T-helper 1 cell treated with Interleukin-12 subunit alpha and Interleukin-12 subunit beta and Interleukin-4 antibody, amounts not matched to agents 30 ng/mL and 1 ng/mL, for 36 hours (primary cell): ENCODE results near the gene CMTR1. TPM values are rescaled to one million over a fixed set of nuclear protein-coding genes. Genes with fewer than 3 reads are reported as not detected.

Source experiments
- intact Hi-C: fragments of 100-400 bp; cut with micrococcal nuclease; formaldehyde crosslinking; loops from one replicate; pipeline ENCODE4 v1.15.1; 2024
- total RNA-seq: library from RNA; stranded (reverse); gene quantifications from 2 replicates; pipeline ENCODE4 v1.2.3, GENCODE V29; 2022

CMTR1 gene
- total RNA-seq, 1 donor from 2014 or later = 88.0 TPM

DNA sequence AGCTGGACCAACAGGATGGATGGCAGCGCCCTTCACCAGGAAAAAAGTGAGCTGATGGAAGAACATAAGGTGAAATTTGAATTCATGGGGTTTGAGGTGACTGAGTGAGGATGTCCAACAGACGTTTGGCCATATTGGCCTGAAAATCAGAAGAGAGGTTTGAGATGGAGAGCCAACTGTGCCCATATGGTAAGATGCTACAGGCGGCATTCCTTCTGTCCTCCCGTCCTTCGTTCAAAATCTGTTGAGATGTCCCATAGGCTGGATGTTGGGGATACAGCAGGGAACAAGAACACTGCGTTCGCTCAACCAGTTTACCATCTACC is 468 bp upstream of the CMTR1 start:
- intact Hi-C loops = loop anchor here (2.0 to 10.0 kb wide), 10 partner anchors 175 to 1682 kb away; partner anchors contain the start of genes C6orf89, CDKN1A, GLO1 and MTCH1

DNA sequence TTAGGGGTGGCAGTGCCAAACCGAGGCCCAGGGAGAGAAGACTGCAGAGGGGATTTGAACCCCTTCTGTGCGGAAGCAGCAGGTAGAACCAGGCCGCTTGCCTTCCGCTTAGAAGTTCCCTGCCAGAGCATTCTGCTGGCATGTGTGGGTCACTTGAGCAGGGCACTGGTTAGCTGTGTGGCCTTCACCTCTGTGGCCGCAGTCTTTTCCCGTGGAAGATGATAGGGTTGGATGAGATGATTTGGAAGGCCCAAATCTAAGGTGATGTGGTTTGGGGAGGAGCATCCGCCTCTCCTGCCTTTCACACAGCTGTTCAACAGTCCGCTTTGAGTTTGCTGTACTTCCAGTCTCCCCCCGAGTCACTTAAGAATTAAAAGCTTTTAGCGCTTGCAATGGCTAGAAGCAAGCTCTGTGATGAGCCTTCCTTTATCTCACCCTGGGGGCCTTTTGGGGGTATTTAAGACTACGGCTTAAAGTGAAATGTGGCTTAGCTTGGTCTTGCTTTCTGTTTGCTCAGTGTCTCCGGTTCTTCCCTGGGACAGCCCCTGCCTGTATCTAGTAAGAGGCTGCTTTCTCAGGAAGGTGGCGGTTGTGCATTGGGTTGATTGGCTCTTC is 743 bp downstream of the CMTR1 start:
- intact Hi-C loops = loop anchor here (1.0 to 10.0 kb wide), 16 partner anchors 9 to 1681 kb away; partner anchors contain the start of genes BTBD9, C6orf89, CDKN1A and GLO1

DNA sequence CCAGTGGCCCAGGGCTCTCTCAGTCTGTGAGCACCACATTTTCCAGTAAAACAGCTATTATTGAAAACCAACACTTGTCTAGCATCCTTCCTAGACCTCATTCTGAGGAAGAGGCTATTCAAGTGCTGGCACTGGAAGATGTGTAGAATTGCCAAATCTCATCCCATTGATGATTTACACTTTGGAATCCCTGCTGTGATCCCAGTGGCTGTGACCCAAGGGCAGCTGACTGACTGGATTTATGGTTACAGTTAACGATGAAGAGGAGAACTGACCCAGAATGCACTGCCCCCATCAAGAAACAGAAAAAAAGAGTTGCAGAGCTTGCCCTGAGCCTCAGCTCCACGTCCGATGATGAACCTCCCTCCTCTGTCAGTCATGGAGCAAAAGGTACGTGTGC is 2.4 kb downstream of the CMTR1 start:
- intact Hi-C loops = loop anchor here (10.0 kb wide), 2 partner anchors 451 to 841 kb away; partner anchors contain the start of genes MTCH1 and SRSF3

DNA sequence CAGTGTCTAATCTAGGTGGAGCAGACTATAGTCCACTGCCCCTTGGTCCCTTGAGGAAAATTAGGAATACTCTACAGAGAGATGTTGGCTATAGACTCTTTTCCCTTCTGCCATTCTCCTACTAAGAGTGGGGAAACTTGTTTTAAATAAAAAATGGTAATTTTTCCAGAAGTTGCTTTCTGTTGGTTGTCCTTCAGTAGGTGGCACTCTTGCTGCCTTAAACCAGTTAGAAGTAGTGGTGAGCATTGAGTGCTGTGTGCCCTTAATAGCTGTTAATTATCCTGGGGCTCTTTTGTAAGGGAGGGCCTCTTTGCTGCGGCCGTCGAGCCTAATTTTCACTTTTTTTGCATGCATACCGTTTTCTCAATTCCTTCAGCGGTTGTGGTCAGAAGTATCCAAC is 2.8 kb downstream of the CMTR1 start:
- intact Hi-C loops = loop anchor here (10.0 kb wide), 2 partner anchors 451 to 841 kb away; partner anchors contain the start of genes MTCH1 and SRSF3

DNA sequence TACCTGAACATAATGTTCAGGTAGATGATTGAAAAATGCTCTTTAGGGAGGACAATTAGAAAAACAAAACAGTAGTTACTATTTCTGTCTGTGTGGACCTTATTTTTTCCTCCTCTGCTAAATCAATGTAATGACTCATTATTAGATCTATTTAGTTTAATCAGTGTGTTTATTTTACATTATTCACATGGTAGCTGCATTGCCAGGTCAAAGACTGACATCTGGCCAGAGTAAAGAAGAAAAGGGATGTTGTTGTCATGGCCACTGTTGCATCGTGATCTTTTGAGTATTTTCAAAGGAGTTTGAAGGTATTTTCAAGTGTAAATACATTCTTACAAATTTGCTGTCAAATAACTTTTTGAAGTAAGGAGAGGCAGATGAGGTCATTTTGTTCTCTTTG is 5.9 kb downstream of the CMTR1 start:
- intact Hi-C loops = loop anchor here (10.0 kb wide), 2 partner anchors 454 to 844 kb away; partner anchors contain the start of genes MTCH1 and SRSF3

DNA sequence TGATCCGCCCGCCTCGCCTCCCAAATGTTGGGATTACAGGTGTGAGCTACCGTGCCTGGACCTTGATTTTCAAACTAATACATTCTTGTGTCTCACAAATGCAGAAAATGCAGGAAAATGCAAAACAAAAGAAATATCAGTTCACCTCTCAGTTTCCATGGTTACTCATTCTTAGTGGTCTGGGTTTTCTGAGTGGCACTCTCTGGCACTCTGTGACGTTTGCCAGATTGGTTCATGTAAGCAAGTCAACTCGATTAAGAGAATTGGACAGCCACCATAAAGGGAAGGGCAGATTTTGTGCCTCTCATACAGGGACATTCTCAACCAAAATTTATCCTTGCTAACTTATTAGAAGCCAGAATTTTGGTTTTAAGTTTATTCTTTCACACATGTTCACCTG is 8.6 kb downstream of the CMTR1 start:
- intact Hi-C loops = loop anchor here (1.0 kb wide), 1 partner anchor 7 kb away; no protein-coding TSS in a partner anchor

DNA sequence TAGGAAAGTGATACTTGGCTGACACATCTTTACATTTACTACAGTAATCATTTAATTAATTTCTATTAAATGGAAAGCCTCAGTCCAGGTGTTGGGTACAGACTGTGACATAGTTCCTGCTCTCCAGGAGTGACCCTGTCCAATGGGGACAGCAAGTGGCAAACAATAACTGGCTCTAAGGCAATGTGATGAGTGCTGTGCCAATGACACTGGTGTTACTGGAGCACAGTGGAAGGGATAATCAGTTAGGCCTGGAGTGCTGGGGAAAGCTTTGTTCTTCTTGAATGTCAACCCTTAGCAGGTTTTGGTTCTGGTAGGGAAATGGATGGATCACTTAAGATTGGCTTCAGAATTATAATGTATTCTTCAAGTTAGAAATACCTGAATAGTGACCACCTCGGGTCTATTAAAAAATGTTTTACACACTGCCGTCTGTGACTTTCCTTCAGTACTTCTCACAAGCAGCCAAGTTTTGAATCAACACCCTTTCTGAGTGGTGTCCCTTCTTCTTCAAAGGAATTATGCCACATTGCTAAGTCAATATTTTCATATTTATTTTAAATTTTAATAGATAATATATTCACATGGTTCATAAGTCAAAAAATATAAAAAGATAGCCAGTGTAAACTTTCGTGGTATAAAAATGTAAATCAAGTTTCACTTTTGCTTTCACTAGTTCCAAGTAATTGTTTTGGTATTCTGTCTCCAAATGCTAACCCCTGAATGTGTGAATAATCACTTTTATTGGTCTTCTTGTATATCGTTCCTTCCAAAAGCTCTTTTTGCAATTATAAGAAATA is 9.6 kb downstream of the CMTR1 start:
- intact Hi-C loops = loop anchor here (1.0 kb wide), 2 partner anchors 8 to 61 kb away; no protein-coding TSS in a partner anchor

DNA sequence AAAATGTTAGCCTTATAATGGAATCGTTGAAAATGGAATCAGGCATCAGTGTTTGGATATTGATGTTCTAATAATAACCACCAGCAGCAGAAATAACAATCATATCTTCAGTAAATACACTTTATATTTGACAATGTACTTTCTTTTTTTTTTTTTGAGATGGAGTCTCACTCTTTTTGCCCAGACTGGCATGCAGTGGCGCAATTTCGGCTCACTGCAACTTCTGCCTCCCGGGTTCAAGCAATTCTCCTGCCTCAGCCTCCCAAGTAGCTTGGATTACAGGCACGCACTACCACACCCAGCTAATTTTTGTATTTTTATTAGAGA is 10.2 kb downstream of the CMTR1 start:
- intact Hi-C loops = loop anchor here (1.0 kb wide), 1 partner anchor 62 kb away; no protein-coding TSS in a partner anchor

DNA sequence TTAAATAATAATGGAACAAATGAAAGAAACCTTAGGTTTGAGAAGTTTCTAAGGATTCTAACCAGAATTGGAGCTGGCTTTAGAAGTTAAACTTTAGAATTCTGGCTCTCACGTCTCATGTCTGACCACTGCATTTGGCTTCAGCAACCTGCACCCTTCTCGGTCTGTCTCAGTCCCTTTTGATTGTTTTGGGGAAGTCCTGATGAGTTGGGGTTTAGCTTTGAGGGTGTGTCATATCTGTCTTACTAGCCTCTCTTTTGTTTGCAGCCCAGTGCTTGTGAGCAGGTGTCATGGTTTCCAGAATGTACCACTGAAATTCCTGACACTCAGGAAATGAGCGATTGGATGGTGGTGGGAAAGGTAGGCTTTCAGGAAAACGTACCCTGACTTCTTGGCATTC is 17.0 kb downstream of the CMTR1 start:
- intact Hi-C loops = no loop called here

DNA sequence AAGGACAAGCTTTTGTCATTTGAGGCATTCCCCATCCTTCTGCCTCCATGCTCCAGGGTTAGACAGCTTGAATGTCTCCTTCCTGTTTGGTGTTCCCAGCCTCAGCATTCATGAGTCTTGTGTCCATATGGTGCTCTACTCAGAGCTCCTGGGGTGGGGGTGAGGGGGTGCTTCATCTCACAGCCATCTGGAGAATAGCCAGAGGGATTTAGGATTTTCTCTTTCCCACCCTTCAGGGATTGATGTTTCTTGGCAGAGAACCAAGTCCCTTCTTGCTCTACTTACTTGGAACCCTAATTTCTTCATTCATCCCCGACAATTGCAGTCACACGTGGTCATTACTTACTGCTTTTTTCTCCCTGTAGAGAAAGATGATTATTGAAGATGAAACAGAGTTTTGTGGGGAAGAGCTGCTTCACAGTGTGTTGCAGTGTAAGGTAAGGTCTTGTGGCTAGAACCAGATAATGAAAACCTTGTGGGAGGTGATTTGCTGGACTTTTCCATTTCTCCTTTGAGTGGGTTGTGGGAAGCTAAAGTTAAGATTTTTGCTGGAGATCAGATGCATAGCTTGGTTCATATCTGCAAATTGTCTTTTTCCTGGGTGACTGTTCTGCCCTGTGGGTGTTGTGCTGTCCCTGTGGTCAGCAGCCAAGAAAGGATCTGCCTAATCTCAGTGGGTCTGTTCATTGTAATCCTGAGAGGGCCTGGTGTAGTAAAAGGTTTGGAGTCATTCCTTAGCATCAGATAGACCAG is 18.6 kb downstream of the CMTR1 start:
- intact Hi-C loops = no loop called here

DNA sequence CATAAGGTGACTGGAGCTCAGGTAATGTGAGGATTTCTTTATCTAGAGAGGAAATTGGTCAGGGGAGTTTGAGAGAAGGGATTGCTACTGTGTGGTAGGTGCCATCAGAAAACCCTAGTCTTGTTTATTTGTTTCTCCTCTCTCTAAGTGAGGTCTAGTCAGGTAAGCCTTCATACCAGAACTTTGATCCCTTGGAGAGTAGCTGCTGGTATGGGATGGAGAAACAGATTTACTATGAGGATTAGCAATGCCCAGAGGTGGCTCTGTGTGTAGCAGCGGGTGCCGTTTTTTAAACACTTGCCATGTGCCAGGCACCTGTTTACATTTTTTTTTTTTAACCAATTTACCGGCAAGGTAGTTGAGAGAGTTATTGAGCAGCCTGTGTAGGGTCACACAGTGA is 19.5 kb downstream of the CMTR1 start:
- intact Hi-C loops = no loop called here

DNA sequence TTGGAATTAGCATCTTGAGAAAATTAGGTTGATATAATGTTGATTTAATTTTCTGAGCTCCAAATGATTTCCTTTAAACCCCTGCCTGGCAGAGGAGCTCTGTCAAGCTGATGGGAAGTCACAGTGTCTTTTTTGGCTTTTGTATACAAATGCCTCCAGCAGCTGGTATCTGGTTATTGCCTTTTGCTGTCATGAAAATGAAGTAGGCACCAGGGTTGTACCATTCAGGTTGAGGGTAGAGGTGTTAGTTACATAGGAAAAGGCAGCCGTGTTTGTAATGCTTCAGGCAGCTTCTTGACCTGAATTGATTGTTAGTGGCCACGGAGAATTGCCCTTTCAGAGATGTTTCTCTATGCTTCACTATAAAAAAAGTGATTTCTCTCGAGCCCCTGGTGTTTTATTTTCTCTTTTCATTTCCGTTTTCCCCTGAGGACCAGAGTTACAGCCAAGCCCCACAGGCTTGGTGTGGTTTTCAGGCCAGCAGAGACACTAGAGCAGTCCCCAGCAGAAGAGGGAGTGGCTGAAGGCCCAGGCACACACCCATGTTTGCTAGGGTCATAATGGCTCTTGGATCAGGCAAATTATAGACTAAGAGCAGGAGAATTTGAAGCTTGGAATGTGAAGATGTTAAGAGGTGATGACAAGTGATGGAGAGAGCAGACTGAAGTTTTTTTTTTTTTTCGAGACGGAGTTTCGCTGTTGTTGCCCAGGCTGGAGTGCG is 21.6 kb downstream of the CMTR1 start:
- intact Hi-C loops = no loop called here

DNA sequence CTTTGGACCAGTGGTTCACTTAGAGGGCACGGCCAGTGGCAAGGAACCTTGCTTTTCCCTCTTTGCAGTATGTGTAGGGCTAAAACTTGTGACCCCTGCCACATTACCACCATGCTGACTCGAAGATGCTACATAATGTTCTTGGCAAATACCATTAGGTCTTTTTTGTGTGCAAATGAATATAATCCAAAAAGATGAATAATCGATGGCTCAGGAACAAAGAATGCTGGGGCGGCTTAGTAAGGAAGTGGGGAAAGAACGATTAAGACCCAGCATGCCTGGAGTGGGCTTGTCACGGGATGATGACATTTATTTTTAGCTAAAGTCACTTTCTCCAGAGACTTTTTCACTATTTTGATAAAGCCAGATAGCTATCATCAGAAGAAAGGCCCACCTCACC is 23.1 kb downstream of the CMTR1 start:
- intact Hi-C loops = no loop called here

DNA sequence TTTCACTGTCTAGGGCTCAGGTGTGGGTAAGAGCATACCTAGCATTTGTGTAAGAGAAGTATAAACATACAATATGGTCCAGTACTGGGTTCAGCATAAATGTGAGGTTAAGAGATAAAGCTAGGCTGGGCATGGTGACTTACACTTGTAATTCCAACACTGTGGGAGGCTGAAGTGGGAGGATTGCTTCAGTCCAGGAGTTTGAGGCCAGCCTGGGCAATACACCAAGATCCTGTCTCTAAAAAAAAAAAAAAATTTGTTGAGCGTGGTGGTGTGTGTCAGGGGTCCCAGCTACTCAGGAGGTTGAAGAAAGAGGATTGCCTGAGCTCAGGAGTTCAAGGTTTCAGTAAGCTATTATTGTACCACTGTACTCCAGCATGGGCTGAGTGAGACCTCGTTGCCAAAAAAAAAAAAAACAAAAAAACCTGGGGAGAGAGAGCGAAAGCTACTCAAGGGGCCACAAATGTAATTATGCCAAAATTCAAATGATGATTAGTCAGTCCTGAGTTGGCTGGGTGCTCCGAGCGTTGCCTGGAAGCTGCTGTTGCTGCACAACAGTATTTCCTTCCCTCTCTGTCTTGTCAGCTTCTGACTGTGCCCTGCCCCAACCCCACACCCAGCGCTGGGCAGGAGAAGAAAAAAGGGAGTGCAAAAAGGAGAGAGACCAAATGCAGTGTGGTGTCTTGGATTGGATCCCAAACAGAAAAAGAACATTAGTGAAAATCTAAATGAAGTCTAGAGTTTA is 24.0 kb downstream of the CMTR1 start:
- intact Hi-C loops = no loop called here

DNA sequence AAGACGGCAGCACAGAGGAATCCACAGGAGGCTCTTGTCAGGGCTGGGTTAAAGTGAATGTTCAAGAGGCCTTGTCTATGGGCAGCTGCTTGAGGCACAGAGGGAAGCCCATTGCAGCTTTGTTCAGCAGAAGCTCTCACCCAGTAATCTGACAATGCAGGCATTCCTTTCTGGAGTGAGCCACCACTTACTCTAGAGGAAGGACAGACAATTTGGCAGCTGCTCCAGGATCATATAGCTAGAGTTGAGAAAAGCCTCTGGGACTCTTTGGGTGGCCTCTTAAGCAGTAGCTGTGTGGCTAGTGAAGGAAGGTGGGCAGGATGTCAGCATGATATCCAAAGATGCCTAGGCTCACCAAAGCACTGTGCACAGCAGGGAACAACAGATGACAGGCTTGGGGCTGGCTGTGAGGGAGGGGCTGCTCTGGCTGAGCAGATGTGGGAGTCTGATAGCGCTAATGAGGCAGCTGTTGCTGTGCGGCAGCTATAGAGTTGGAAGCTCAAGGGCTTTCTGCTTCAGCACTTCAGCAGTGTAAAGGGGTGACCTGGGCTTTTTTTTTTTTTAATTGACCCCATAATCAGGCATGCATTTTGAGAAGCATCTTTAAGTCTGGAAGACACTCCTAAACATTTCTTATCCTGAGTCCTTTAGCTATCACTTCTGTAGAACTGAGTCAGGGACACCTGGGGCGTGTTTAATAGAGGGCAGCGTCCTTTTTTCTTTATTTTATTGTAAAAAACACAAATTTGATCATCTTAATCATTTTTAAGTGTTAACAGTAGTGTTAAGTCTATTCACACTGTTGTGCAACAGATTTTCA is 27.2 kb downstream of the CMTR1 start:
- intact Hi-C loops = no loop called here

DNA sequence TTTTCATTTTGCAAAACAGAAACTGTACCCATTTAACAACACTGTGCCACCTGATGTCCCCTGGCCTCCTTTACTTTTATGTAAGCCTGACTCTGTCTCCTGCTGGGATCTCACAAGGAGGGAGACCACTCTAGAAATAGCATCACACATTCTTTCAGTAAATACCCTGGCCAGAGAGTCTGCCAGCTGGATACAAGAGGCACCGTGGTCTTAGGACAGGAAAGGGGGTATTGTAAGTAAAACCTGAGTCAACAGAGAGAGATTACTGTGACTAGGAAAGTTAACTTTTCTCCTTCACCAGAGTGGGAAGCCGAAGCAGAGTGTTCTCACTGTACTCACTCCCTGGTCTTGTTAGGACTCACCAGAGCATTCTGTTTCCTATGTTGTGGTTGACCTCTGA is 27.8 kb downstream of the CMTR1 start:
- intact Hi-C loops = no loop called here

DNA sequence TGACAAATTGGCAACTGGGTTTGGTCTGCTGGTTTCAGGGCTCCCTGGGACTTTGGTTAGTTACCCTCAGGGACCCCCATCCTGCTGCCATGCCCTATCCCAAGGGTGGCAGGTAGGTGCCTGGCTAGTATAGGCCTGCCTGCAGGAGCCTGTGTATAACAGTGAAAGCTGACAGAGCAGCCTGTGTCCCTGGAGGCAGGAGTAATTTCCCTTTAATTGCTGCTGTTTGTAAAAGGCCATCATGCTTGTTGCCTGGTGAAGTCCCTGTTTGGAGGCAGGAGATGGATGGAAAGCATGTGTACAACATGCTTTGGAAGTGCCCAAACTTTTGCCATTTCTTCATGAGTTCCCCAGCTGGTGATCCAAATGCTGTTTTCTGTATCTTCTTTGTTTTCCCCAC is 30.1 kb downstream of the CMTR1 start:
- intact Hi-C loops = no loop called here

DNA sequence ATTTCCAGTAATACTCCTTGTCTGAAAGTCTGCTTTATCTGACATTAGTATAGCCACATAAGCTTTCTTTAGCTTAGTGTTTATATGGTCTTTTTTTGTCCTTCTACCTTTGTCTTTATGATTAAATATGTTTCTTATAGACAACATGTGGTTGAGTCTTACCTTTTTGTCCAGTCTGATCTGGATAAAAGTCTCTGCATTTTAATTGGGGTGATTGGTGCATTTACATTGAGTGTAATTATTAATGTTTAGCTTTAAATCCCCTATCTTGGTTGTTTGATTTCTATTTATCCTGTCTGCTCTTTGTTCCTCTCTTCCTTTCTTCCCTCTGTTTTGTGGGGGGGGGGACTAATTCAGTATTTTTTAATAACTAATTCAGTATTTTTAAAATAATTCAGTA is 34.7 kb downstream of the CMTR1 start:
- intact Hi-C loops = no loop called here

DNA sequence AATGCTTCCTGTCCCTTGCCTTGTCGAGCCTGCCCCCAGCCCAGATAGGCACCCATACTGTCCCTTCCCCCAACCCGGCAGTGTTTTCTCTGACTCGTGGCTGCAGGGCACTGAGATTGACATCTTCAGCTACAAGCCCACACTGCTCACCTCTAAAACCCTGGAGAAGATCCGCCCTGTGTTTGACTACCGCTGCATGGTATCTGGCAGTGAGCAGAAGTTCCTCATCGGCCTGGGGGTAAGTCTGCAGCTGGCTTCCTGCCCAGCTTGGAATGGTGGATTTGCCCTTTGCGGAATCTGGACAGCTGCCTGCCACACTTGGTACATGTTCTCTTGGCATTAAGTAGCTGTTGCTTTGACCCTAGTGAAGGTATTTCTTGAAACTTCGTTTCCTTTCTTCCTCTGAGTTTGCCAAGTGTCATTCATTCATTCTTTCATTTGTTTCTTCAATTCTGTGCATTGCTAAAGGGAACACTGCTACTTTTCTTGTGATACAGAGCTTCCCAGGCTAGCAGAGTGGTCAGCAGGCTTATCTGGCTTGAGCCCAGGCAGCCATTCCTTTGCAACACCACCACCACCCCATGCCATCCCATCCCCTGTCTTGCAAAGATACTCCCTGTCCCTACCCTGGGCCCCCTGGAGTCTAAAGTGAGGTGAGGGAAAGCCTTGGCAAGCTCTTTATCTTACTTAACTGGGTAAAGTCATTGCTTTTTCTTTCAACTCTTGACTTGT is 40.5 kb downstream of the CMTR1 start:
- intact Hi-C loops = no loop called here
